Endodermal cell (in vitro differentiated cells): Measurements from ENCODE around the gene ZNF19. TPM values are rescaled to one million over a fixed set of nuclear protein-coding genes. Genes with fewer than 3 reads are reported as not detected.

ENCODE experiments used
- DNase-seq: peaks from one replicate; pipeline ENCODE4 v3.0.0-alpha.2; 2017
- H3K27ac ChIP-seq: 2 replicates; pipeline ENCODE4 v1.5.1; 2013; ENCODE audit warnings: mild to moderate bottlenecking, low read depth, low read length, moderate library complexity
- H3K27me3 ChIP-seq: 2 replicates; pipeline ENCODE4 v1.6.1; 2013; ENCODE audit warnings: mild to moderate bottlenecking, low read length, moderate library complexity; ENCODE audit not compliant: insufficient read depth, control insufficient read depth, poor library complexity, severe bottlenecking
- H3K36me3 ChIP-seq: 2 replicates; pipeline ENCODE4 v1.7.0; 2013; ENCODE audit warnings: mild to moderate bottlenecking, low read length, moderate library complexity; ENCODE audit not compliant: control insufficient read depth, insufficient read depth
- H3K4me1 ChIP-seq: one replicate; pipeline ENCODE4 v1.7.0; 2013; ENCODE audit warnings: low read length; ENCODE audit not compliant: control insufficient read depth, insufficient read depth
- H3K4me3 ChIP-seq: 2 replicates; pipeline ENCODE4 v1.5.1; 2013; ENCODE audit warnings: mild to moderate bottlenecking, low read length, moderate library complexity
- H3K9ac ChIP-seq: 2 replicates; pipeline ENCODE4 v1.6.1; 2013; ENCODE audit warnings: mild to moderate bottlenecking, low read length, moderate library complexity; ENCODE audit not compliant: poor library complexity, severe bottlenecking; ENCODE audit errors: extremely low read depth
- H3K9me3 ChIP-seq: 2 replicates; pipeline ENCODE4 v1.6.1; 2013; ENCODE audit warnings: mild to moderate bottlenecking, low read length, moderate library complexity; ENCODE audit not compliant: control insufficient read depth
- H3K27ac Mint-ChIP-seq: 2 replicates; pipeline ENCODE4 v1.8.0; 2020; ENCODE audit warnings: mixed read lengths
- H3K27me3 Mint-ChIP-seq: 2 replicates; pipeline ENCODE4 v1.8.0; 2021; ENCODE audit warnings: mild to moderate bottlenecking, mixed read lengths; ENCODE audit not compliant: insufficient read depth
- H3K36me3 Mint-ChIP-seq: 2 replicates; pipeline ENCODE4 v1.8.0; 2020; ENCODE audit warnings: low read depth, mixed read lengths
- H3K4me1 Mint-ChIP-seq: 2 replicates; pipeline ENCODE4 v1.8.0; 2020; ENCODE audit warnings: mixed read lengths
- H3K4me3 Mint-ChIP-seq: 2 replicates; pipeline ENCODE4 v1.8.0; 2020; ENCODE audit warnings: mild to moderate bottlenecking, moderate library complexity, mixed read lengths
- H3K9me3 Mint-ChIP-seq: 2 replicates; pipeline ENCODE4 v1.8.0; 2020; ENCODE audit warnings: mild to moderate bottlenecking, mixed read lengths
- CTCF ChIP-seq: fragments of 200-600 bp; sonication (generic); conservative IDR thresholded peaks from 2 replicates; pipeline ENCODE4 v1.5.0; 2021; ENCODE audit warnings: antibody characterized with exemption, mild to moderate bottlenecking
- WGBS, 2 experiments: methylation state at CpG; one replicate each; pipeline versions ENCODE4 v1.1.5 to v1.1.7; 2013; ENCODE audit warnings: missing lambda C conversion rate in 2 of 2, mixed read lengths in 1 of 2; ENCODE audit not compliant: insufficient coverage in 1 of 2, insufficient read length in 1 of 2; 5-methylcytosine and 5-hydroxymethylcytosine counted together
- total RNA-seq, 2 donors: library from RNA; stranded (reverse); fragmentation: NEBNext Ultra II Directional in 1 of 2; extraction: Animal tissue kit (Norgen Biotek cat#: 25700) in 1 of 2; gene quantifications; 2 replicates in 1 of 2; 3 replicates in 1 of 2; pipeline ENCODE4 v1.2.1, GENCODE V29; 2021

ZNF19 gene
- total RNA-seq, 2 donors from 2014 or later = 5.8 to 8.5 TPM

GRCh38 chr16:71480956-71481355 lies 8.2 kb downstream of the ZNF19 start:
- Histone ChIP-seq H3K9me3 (no peaks in the 10 kb centered on the region), H3K4me1 (no peaks in the 10 kb centered on the region), H3K27me3 (no peaks in the 10 kb centered on the region), H3K27ac (no peak overlapping the region), H3K9ac (no peak overlapping the region), H3K4me3 (no peak overlapping the region), H3K36me3 (peaks cover 5% of the 10 kb centered on the region)
- H3K4me3 Mint-ChIP-seq = no peak overlapping the region
- H3K4me1 Mint-ChIP-seq = peaks cover 10% of the 10 kb centered on the region
- 90 to 97% methylated on average over 2 of the region's 2 CpGs for WGBS, 2 experiments
- no peak for TF ChIP-seq CTCF
- peaks cover 3% of the 10 kb centered on the region for H3K27me3 Mint-ChIP-seq
- H3K9me3 Mint-ChIP-seq = no peaks in the 10 kb centered on the region
- H3K27ac Mint-ChIP-seq = no peak overlapping the region
- peaks cover 5% of the 10 kb centered on the region for H3K36me3 Mint-ChIP-seq
- DNase-seq = no peak

GRCh38 chr16:71479420-71479819 lies 9.7 kb downstream of the ZNF19 start:
- H3K4me1 Mint-ChIP-seq = peaks cover 6% of the 10 kb centered on the region
- H3K4me3 Mint-ChIP-seq = no peak overlapping the region
- no peaks in the 10 kb centered on the region for H3K9me3 ChIP-seq
- H3K27ac Mint-ChIP-seq = no peak overlapping the region
- H3K4me1 ChIP-seq = no peaks in the 10 kb centered on the region
- H3K27me3 ChIP-seq = no peaks in the 10 kb centered on the region
- peak; percentile 84 for TF ChIP-seq CTCF
- H3K27ac ChIP-seq = no peak overlapping the region
- peaks cover 9% of the 10 kb centered on the region for H3K36me3 Mint-ChIP-seq
- peak; percentile 71 for DNase-seq
- H3K9ac ChIP-seq = no peak overlapping the region
- 51 to 79% methylated on average over 2 to 3 of the region's 3 CpGs for whole genome bisulfite sequencing, 2 experiments
- no peak overlapping the region for H3K4me3 ChIP-seq
- no peaks in the 10 kb centered on the region for H3K27me3 Mint-ChIP-seq
- H3K9me3 Mint-ChIP-seq = no peaks in the 10 kb centered on the region
- H3K36me3 ChIP-seq = peaks cover 10% of the 10 kb centered on the region

GRCh38 chr16:71476457-71477124 lies 12.5 kb downstream of the ZNF19 start:
- TF ChIP-seq CTCF = no peak
- Mint-ChIP-seq H3K4me1 (no peaks in the 10 kb centered on the region), H3K27me3 (no peaks in the 10 kb centered on the region), H3K27ac (no peak overlapping the region), H3K4me3 (no peak overlapping the region), H3K36me3 (peaks cover 11% of the 10 kb centered on the region), H3K9me3 (no peaks in the 10 kb centered on the region)
- no peak for DNase-seq
- no peaks in the 10 kb centered on the region for H3K27me3 ChIP-seq
- H3K36me3 ChIP-seq = peaks cover 10% of the 10 kb centered on the region
- no peak overlapping the region for H3K4me3 ChIP-seq
- no peaks in the 10 kb centered on the region for H3K9me3 ChIP-seq
- 86 to 93% methylated on average over 3 to 4 of the region's 4 CpGs for WGBS, 2 experiments
- no peaks in the 10 kb centered on the region for H3K4me1 ChIP-seq
- H3K27ac ChIP-seq = no peak overlapping the region
- H3K9ac ChIP-seq = no peak overlapping the region
